MCF 10A (cell line): Measurements from ENCODE around the gene KRT15. TPM values are rescaled to one million over a fixed set of nuclear protein-coding genes. Genes with fewer than 3 reads are reported as not detected.
A peak's percentile ranks its signal among the peaks of the same experiment; 100 is the strongest.

ENCODE experiments used
- BruUV-seq: library from RNA; stranded (reverse); fragments of 400-500 nt; replicated peaks from 2 replicates; lab custom pipeline; 2021; lab: Mats Ljungman, UMichigan
- CTCF ChIA-PET: fragments of 300-600 bp; sonication (Branson Sonifier 250); formaldehyde crosslinking; extraction: SDS; loops from one replicate; lab custom pipeline; 2021; ENCODE audit warnings: antibody characterized with exemption, inconsistent platforms; lab: Yijun Ruan, JAX
- POLR2A ChIA-PET: fragments of 300-600, 350-650 bp; sonication (Branson Sonifier 250); formaldehyde crosslinking; extraction: SDS; loops from one replicate; lab custom pipeline; 2020; ENCODE audit warnings: antibody characterized with exemption, inconsistent platforms; lab: Yijun Ruan, JAX
- DNase-seq: peaks from one replicate; pipeline ENCODE4 v3.0.0-alpha.2; 2018; ENCODE audit not compliant: unreplicated experiment
- H3K27ac Mint-ChIP-seq: one replicate; pipeline ENCODE4 v1.8.0; 2022; ENCODE audit warnings: mild to moderate bottlenecking, low read depth, mixed read lengths; ENCODE audit not compliant: unreplicated experiment
- H3K27me3 Mint-ChIP-seq: one replicate; pipeline ENCODE4 v1.8.0; 2022; ENCODE audit warnings: mixed read lengths; ENCODE audit not compliant: insufficient read depth, unreplicated experiment
- H3K36me3 Mint-ChIP-seq: one replicate; pipeline ENCODE4 v1.8.0; 2022; ENCODE audit warnings: mild to moderate bottlenecking, moderate library complexity, mixed read lengths; ENCODE audit not compliant: insufficient read depth, unreplicated experiment
- H3K4me1 Mint-ChIP-seq: one replicate; pipeline ENCODE4 v1.8.0; 2022; ENCODE audit warnings: mixed read lengths; ENCODE audit not compliant: insufficient read depth, unreplicated experiment
- H3K4me3 Mint-ChIP-seq: one replicate; pipeline ENCODE4 v1.8.0; 2022; ENCODE audit warnings: mild to moderate bottlenecking, moderate library complexity, mixed read lengths; ENCODE audit not compliant: unreplicated experiment
- H3K9me3 Mint-ChIP-seq: one replicate; pipeline ENCODE4 v1.8.0; 2022; ENCODE audit warnings: mixed read lengths; ENCODE audit not compliant: unreplicated experiment
- intact Hi-C: fragments of 100-400 bp; cut with micrococcal nuclease; formaldehyde crosslinking; loops from 2 replicates; pipeline ENCODE4 v1.14.1; 2022
- total RNA-seq: library from RNA; stranded (reverse); gene quantifications from 2 replicates; pipeline ENCODE4 v1.2.3, GENCODE V29; 2022
- TF ChIP-seq, protein P1 (sequence below): fragments of 200-600 bp; IDR thresholded peaks from one replicate; pipeline ENCODE4 v1.8.0; 2022; ENCODE audit warnings: antibody characterized with exemption, mild to moderate bottlenecking; ENCODE audit not compliant: unreplicated experiment

KRT15 gene
- total RNA-seq, 1 experiment from 2014 or later: 83.4 TPM

DNA sequence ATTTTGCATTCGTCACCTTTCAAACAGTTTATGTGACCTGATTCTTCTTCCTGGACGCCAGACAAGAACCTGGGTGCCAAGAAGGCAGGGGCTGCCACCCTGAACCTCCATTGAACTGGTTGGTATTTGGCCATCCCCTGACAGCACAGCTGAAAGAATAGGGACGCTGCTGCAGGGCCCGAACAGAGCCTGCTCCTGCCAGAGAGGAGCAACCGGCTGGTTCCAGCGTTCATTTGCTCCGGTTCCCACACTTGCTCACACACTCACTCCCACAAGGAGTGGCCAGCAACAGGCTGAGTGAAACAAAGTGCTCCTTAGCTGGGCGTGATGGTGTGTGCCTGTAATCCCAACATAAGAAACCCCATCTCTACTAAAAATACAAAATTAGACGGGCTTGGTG lies 38.2 kb upstream of the KRT15 start:
- H3K4me3 Mint-ChIP-seq: no peak overlapping the region
- ChIA-PET CTCF (interaction anchor here (0.7 to 22.4 kb wide), 6 partner anchors 8 to 108 kb away, joined by 3 to 415 read pairs (median 8); partner anchors contain the start of gene KRT15), POLR2A (interaction anchor here (0.6 kb wide), 1 partner anchor 62 kb away, joined by 4 read pairs; no protein-coding TSS in a partner anchor)
- H3K27ac Mint-ChIP-seq: no peak overlapping the region
- peaks cover 19% of the 10 kb centered on the region for H3K4me1 Mint-ChIP-seq
- H3K27me3 Mint-ChIP-seq: no peaks in the 10 kb centered on the region
- no peak for DNase-seq
- H3K36me3 Mint-ChIP-seq: peaks cover 4% of the 10 kb centered on the region
- intact Hi-C loops: no loop called here
- TF ChIP-seq, protein P1, sequence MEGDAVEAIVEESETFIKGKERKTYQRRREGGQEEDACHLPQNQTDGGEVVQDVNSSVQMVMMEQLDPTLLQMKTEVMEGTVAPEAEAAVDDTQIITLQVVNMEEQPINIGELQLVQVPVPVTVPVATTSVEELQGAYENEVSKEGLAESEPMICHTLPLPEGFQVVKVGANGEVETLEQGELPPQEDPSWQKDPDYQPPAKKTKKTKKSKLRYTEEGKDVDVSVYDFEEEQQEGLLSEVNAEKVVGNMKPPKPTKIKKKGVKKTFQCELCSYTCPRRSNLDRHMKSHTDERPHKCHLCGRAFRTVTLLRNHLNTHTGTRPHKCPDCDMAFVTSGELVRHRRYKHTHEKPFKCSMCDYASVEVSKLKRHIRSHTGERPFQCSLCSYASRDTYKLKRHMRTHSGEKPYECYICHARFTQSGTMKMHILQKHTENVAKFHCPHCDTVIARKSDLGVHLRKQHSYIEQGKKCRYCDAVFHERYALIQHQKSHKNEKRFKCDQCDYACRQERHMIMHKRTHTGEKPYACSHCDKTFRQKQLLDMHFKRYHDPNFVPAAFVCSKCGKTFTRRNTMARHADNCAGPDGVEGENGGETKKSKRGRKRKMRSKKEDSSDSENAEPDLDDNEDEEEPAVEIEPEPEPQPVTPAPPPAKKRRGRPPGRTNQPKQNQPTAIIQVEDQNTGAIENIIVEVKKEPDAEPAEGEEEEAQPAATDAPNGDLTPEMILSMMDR: no peak
- no TSS peak for BruUV-seq
- no peaks in the 10 kb centered on the region for H3K9me3 Mint-ChIP-seq

GRCh38 chr17:41556306-41556705 lies 37.6 kb upstream of the KRT15 start:
- H3K27ac Mint-ChIP-seq: no peak overlapping the region
- no peak overlapping the region for H3K4me3 Mint-ChIP-seq
- ChIA-PET CTCF (interaction anchor here (22.4 kb wide), 1 partner anchor 109 kb away, joined by 415 read pairs; no protein-coding TSS in a partner anchor), POLR2A (interaction anchor here (0.6 kb wide), 1 partner anchor 63 kb away, joined by 4 read pairs; no protein-coding TSS in a partner anchor)
- peaks cover 4% of the 10 kb centered on the region for H3K36me3 Mint-ChIP-seq
- TF ChIP-seq, protein P1: no peak
- BruUV-seq: no TSS peak
- no peaks in the 10 kb centered on the region for H3K9me3 Mint-ChIP-seq
- intact Hi-C loops: no loop called here
- peaks cover 19% of the 10 kb centered on the region for H3K4me1 Mint-ChIP-seq
- no peak for DNase-seq
- no peaks in the 10 kb centered on the region for H3K27me3 Mint-ChIP-seq

GRCh38 chr17:41555105-41555887 lies 36.6 kb upstream of the KRT15 start:
- H3K4me3 Mint-ChIP-seq: no peak overlapping the region
- H3K36me3 Mint-ChIP-seq: peaks cover 4% of the 10 kb centered on the region
- H3K27ac Mint-ChIP-seq: no peak overlapping the region
- BruUV-seq: no TSS peak
- TF ChIP-seq, protein P1: no peak
- peaks cover 19% of the 10 kb centered on the region for H3K4me1 Mint-ChIP-seq
- intact Hi-C loops: no loop called here
- peak; percentile 38 for DNase-seq
- POLR2A ChIA-PET: interaction anchor here (0.9 to 1.7 kb wide), 2 partner anchors 57 to 87 kb away, joined by 4 to 5 read pairs; partner anchors contain the start of gene KRT16
- no peaks in the 10 kb centered on the region for H3K9me3 Mint-ChIP-seq
- CTCF ChIA-PET: interaction anchor here (0.6 to 22.4 kb wide), 5 partner anchors 10 to 966 kb away, joined by 3 to 415 read pairs (median 3); no protein-coding TSS in a partner anchor
- no peaks in the 10 kb centered on the region for H3K27me3 Mint-ChIP-seq
